ENCODE measurements around the gene METTL16. TPM values are rescaled to one million over a fixed set of nuclear protein-coding genes. Genes with fewer than 3 reads are reported as not detected.

Gene METTL16
- total RNA-seq, 1 donor from 2014 or later, result 32.0 TPM

GRCh38 chr17:2418572-2418971 lies 93.1 kb downstream of the METTL16 start:
- ATAC-seq (peak in 1 of 2 donors; percentile 3), DNase-seq (no peak)
- Histone ChIP-seq H3K27ac (peak overlapping the region; percentile 26), H3K4me1 (no peaks in the 10 kb centered on the region), H3K36me3 (peaks cover 52% of the 10 kb centered on the region), H3K9me3 (no peaks in the 10 kb centered on the region), H3K27me3 (ENCODE audit: low read depth) (no peaks in the 10 kb centered on the region), H3K4me3 (no peak overlapping the region)
- intact Hi-C loops (cut with DNase I), result loop anchor here (5.0 kb wide), 1 partner anchor 36 kb away; no protein-coding TSS in a partner anchor
- no peak for TF ChIP-seq CTCF (IDR thresholded peaks at IDR 0.05)

- Histone ChIP-seq H3K27ac (no peak overlapping the region), H3K9me3 (no peaks in the 10 kb centered on the region), H3K4me3 (no peak overlapping the region), H3K27me3 (ENCODE audit: low read depth) (no peaks in the 10 kb centered on the region), H3K36me3 (peaks cover 49% of the 10 kb centered on the region), H3K4me1 (no peaks in the 10 kb centered on the region)
- intact Hi-C loops (cut with DNase I), result loop anchor here (5.0 kb wide), 1 partner anchor 34 kb away; no protein-coding TSS in a partner anchor
- TF ChIP-seq CTCF (IDR thresholded peaks at IDR 0.05), result peak; percentile 100
- ATAC-seq, result peak; percentile 90 to 91
- peak; percentile 89 for DNase-seq
Observed at GRCh38 chr17:2416010-2416734, 95.5 kb downstream of the METTL16 start.

- Histone ChIP-seq H3K4me3 (no peak overlapping the region), H3K9me3 (no peaks in the 10 kb centered on the region), H3K27ac (no peak overlapping the region), H3K36me3 (peaks cover 38% of the 10 kb centered on the region), H3K4me1 (no peaks in the 10 kb centered on the region), H3K27me3 (ENCODE audit: low read depth) (no peaks in the 10 kb centered on the region)
- TF ChIP-seq CTCF (IDR thresholded peaks at IDR 0.05), result no peak
- ATAC-seq, result no peak
- DNase-seq, result no peak
- intact Hi-C loops (cut with DNase I), result loop anchor here (5.0 kb wide), 1 partner anchor 33 kb away; no protein-coding TSS in a partner anchor
Observed at GRCh38 chr17:2415081-2415480, 96.6 kb downstream of the METTL16 start.

- Histone ChIP-seq H3K4me1 (no peaks in the 10 kb centered on the region), H3K4me3 (no peak overlapping the region), H3K27me3 (ENCODE audit: low read depth) (no peaks in the 10 kb centered on the region), H3K9me3 (no peaks in the 10 kb centered on the region), H3K36me3 (peaks cover 32% of the 10 kb centered on the region), H3K27ac (no peak overlapping the region)
- no peak for TF ChIP-seq CTCF (IDR thresholded peaks at IDR 0.05)
- DNase-seq (no peak), ATAC-seq (peak in 1 of 2 donors; percentile 15)
- intact Hi-C loops (cut with DNase I), result loop anchor here (5.0 kb wide), 1 partner anchor 32 kb away; no protein-coding TSS in a partner anchor
Observed at GRCh38 chr17:2414446-2415064, 97.1 kb downstream of the METTL16 start.

- no peak for TF ChIP-seq CTCF (IDR thresholded peaks at IDR 0.05)
- ATAC-seq, result no peak
- Histone ChIP-seq H3K27me3 (ENCODE audit: low read depth) (no peaks in the 10 kb centered on the region), H3K4me3 (no peak overlapping the region), H3K36me3 (peaks cover 19% of the 10 kb centered on the region), H3K27ac (no peak overlapping the region), H3K9me3 (no peaks in the 10 kb centered on the region), H3K4me1 (peaks cover under 1% of the 10 kb centered on the region)
- DNase-seq, result no peak
- intact Hi-C loops (cut with DNase I), result no loop called here
Observed at GRCh38 chr17:2412561-2413021, 99.1 kb downstream of the METTL16 start.
